HG03565 (cell line): ENCODE measurements around the gene SCN2B.

Experiments used
- ATAC-seq: cut with Tn5 transposase; IDR thresholded peaks from one replicate; pipeline ENCODE4 v1.9.1; 2021; ENCODE audit warnings: mild to moderate bottlenecking, moderate library complexity; ENCODE audit not compliant: unreplicated experiment

The SCN2B gene

GRCh38 chr11:118135796-118136165 is 40.7 kb downstream of the SCN2B start:
- no peak for ATAC-seq

GRCh38 chr11:118135051-118135795 is 41.2 kb downstream of the SCN2B start:
- no peak for ATAC-seq

DNA sequence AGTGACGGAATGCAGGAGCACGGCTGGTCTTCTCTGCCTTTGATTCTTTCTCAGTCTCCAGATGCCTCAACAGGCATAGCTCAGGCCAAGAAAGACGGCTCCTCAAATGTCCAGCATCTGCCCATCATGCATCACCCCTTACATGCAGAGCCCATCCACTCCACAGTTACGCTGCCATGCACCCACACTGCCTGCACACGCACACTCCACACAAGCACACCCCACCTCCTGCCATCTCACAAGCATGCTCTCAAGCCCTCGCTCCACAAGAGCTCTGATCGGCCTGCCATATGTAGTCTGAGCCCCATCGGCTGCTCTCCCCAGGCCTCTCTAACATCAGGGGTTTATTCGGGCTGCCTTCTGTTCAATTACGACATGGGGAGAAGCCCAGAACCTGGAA is 42.6 kb downstream of the SCN2B start:
- ATAC-seq = no peak

DNA sequence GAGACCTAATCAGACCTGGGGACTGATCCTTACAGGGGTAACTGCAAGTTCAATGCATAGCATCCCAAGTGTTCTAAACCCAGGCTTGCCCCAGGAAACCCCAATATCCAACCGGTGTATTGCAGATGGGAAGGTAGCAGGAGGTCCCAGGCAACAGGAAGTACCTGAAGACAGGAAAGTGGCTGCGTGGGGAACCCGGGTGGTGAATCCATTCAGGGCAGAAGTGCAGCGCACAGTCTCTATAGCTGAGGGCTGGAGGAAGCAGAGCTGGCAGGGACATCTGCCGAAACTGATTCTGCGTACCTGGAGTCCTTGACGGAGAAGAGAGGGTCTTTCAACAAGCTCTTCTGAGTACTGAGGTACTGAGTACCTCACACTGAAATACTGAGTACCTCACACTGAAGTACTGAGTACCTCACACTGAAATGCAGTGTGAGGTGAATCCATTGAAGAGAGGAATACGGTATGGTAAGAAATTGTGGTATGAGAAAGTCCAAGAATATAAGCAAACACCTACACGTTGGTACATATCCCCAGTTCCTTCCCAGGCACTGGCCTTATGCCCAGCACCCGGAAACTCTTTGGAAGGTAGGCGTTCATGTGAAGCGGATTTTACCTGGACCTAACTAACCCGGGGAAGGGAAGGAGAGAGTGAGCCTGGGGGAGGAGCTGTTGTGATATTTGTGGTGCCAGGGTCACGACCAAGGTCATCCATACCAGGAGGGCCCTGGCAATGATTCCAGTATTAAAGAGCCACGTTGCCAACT is 43.9 kb downstream of the SCN2B start:
- ATAC-seq = no peak

- ATAC-seq = no peak
Observed at GRCh38 chr11:118129471-118130172, 46.8 kb downstream of the SCN2B start.

- no peak for ATAC-seq
Observed at GRCh38 chr11:118128721-118129470, 47.5 kb downstream of the SCN2B start.

- ATAC-seq = no peak
Observed at GRCh38 chr11:118128310-118128709, 48.1 kb downstream of the SCN2B start.

DNA sequence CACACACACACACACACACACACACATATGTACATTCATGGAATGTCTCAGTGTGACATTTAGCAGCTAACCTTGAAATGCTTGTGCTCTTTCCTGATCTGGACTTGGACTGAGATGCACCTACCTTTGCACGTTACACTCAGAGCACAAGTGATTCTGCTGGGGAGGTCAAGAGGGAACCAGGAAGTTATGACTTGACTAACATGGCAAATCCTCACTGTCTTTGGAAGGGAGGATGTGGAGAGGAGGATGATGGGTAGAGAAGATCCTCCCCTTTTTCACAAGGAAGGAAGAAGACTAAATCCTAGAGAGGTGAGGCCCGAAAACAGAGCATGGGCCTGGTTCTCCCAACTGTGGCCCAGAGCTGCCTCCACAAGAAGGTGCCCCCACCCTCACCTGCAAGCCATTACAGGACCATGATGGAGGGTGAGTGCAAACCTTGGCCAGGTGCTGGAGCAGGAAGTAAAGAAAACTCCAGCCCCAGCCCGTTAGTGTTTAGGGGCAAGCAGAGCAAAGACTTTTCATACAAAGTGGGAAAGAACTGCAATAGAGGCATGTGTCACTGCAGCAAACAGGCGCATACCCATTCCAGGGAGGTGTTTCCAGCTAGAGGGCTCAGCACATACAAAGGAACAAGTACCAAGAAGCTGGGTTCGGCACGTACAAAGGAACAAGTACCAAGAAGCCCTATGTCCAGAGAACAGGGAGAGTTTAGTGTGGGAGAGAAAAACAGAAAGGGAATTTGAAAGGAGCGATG is 50.2 kb downstream of the SCN2B start:
- no peak for ATAC-seq

DNA sequence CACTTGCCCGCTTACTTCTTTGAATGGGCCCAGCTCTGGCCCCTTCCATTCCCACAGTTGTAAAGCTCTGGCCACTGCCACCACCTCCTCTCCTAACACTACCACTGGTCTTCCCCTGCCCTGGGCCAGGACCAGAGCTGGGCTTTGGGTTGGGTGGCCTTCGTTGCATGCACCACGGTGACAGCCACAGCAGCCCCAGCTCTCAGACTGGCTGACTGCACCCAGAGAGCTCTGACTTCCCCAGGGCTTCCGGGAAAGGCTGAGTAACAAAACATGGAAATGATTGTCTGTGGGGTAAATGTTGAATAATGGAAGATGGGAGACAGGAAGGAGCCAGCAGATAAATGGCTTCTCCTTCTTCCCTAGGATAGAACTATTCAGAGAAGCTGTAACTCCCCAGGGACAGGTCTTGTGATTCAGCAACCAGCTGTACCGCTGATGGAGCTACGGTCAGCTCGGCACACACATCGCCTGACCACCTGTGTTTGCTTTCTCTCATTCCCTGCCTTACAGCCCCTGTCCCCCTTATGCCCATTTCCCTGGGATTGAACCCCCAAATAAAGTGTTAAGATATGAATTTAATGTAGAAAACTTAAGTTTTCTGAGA is 51.4 kb downstream of the SCN2B start:
- ATAC-seq = no peak

- no peak for ATAC-seq
Observed at GRCh38 chr11:118120793-118121192, 55.6 kb downstream of the SCN2B start.

GRCh38 chr11:118117790-118118601 is 58.4 kb downstream of the SCN2B start:
- no peak for ATAC-seq

GRCh38 chr11:118115048-118115447 is 61.4 kb downstream of the SCN2B start:
- no peak for ATAC-seq

DNA sequence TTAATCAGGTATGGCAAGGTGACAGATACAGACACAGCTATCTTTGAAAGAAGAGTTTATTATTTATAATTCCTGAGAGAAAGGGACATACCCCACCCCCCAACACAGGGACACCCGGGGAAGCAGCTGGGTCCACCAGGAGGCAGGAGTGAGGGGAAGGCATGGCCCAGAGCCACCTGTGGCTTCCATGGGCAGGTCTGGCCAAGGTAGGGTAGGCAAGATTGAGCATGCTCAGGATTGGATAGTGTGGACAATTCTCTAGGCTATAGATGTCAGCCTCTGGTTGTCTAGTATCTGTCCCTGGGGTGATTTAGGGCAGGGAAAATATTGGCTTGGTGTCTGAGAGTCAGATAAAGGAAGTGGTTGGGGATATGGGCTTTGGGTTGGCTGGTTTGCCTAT is 62.2 kb downstream of the SCN2B start:
- no peak for ATAC-seq

DNA sequence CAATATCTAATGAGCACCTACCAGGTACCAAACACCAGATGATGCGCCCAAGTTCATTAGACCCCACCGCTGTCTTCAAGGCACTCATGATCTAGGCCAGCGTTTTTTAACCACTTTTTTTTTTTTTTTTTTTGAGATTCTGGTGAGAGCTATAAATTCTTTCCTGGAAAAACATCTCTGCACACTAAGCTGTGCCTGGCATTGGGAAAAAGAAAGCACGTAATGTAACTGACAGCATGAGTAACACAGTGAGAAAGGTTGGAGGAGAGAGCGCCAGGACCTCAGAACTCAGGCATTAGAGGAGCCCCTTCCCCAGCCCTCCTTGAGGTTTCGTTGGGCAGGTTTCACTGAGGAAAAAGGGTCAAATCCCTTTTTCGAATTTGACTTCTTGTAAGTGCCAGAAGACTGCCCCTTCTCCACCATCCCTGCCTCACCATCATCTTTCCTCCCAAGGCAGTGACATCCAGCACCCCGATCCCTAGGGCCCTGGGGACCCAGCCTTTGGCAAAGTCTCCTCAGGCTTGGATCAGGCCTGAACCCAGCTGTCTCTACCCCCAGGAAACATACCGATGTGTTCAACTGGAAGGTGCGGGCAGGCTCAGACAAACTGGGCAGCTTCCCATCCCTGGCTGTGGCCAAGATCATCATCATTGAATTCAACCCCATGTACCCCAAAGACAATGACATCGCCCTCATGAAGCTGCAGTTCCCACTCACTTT is 63.6 kb downstream of the SCN2B start:
- no peak for ATAC-seq
